Parathyroid adenoma (tissue), 2 donors: ENCODE data around the gene CLEC3B.

ENCODE experiments used
- H2AFZ ChIP-seq: fragments of 300-600 bp; sonication (generic); one replicate; pipeline ENCODE4 v1.7.0; 2017; ENCODE audit warnings: antibody characterized with exemption, mild to moderate bottlenecking
- H3K27ac ChIP-seq: fragments of 300-600 bp; sonication (generic); one replicate; pipeline ENCODE4 v1.7.0; 2017
- H3K27me3 ChIP-seq: fragments of 300-600 bp; sonication (generic); one replicate; pipeline ENCODE4 v1.7.0; 2017; ENCODE audit warnings: low read length; ENCODE audit not compliant: control insufficient read depth, insufficient read depth
- H3K36me3 ChIP-seq: fragments of 300-600 bp; sonication (generic); one replicate; pipeline ENCODE4 v1.7.0; 2017; ENCODE audit warnings: low read length; ENCODE audit not compliant: control insufficient read depth, insufficient read depth
- H3K4me1 ChIP-seq: fragments of 300-600 bp; sonication (generic); one replicate; pipeline ENCODE4 v1.7.0; 2017; ENCODE audit warnings: control low read depth
- H3K4me2 ChIP-seq: fragments of 300-600 bp; sonication (generic); one replicate; pipeline ENCODE4 v1.7.0; 2017; ENCODE audit warnings: low read length
- H3K4me3 ChIP-seq: fragments of 300-600 bp; sonication (generic); one replicate; pipeline ENCODE4 v1.7.0; 2017; ENCODE audit warnings: low read depth, low read length
- H3K79me2 ChIP-seq: fragments of 300-600 bp; sonication (generic); one replicate; pipeline ENCODE4 v1.7.0; 2017; ENCODE audit warnings: control low read depth
- H3K9ac ChIP-seq: fragments of 300-600 bp; sonication (generic); one replicate; pipeline ENCODE4 v1.7.0; 2017; ENCODE audit warnings: mild to moderate bottlenecking
- H3K9me3 ChIP-seq: fragments of 300-600 bp; sonication (generic); one replicate; pipeline ENCODE4 v1.7.0; 2017; ENCODE audit warnings: low read length; ENCODE audit not compliant: control insufficient read depth
- TF ChIP-seq, protein P1 (sequence below): fragments of 300-600 bp; sonication (generic); IDR thresholded peaks from one replicate; pipeline ENCODE4 v1.7.0; 2017; ENCODE audit warnings: antibody characterized with exemption, mild to moderate bottlenecking
- donor health status: primary hyperparathyroidism.

The CLEC3B gene

GRCh38 chr3:45024542-45025255, 1.4 kb upstream of the CLEC3B start:
- Histone ChIP-seq H3K4me3 (no peak overlapping the region), H3K9me3 (no peaks in the 10 kb centered on the region), H3K79me2 (no peaks in the 10 kb centered on the region), H3K9ac (no peak overlapping the region), H2AFZ (no peak overlapping the region), H3K4me2 (no peak overlapping the region), H3K4me1 (peaks cover 13% of the 10 kb centered on the region), H3K36me3 (no peaks in the 10 kb centered on the region), H3K27me3 (no peaks in the 10 kb centered on the region), H3K27ac (no peak overlapping the region)
- TF ChIP-seq, protein P1, sequence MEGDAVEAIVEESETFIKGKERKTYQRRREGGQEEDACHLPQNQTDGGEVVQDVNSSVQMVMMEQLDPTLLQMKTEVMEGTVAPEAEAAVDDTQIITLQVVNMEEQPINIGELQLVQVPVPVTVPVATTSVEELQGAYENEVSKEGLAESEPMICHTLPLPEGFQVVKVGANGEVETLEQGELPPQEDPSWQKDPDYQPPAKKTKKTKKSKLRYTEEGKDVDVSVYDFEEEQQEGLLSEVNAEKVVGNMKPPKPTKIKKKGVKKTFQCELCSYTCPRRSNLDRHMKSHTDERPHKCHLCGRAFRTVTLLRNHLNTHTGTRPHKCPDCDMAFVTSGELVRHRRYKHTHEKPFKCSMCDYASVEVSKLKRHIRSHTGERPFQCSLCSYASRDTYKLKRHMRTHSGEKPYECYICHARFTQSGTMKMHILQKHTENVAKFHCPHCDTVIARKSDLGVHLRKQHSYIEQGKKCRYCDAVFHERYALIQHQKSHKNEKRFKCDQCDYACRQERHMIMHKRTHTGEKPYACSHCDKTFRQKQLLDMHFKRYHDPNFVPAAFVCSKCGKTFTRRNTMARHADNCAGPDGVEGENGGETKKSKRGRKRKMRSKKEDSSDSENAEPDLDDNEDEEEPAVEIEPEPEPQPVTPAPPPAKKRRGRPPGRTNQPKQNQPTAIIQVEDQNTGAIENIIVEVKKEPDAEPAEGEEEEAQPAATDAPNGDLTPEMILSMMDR: no peak

DNA sequence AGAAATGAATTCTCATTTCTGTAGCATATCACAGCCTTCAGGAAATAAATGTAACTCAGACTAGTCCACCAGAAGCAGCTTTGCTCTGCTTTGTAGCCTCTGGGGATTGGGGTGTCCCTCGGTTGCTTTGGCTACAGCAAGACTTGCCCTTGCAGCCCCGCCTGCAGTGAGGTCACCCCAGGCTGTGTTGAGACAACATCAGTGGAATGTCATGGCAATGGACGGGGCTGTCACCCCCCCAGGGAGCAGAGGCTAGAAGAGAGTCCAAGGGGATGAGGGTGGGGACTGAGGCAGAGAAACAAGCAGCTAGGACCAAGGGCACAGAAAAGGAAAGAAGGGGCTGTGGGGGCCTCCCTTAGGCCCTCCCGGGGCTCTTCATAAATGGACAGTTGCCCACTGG, 854 bp downstream of the CLEC3B start:
- Histone ChIP-seq H3K4me3 (peak overlapping the region; percentile 29), H3K9ac (no peak overlapping the region), H3K79me2 (no peaks in the 10 kb centered on the region), H3K36me3 (no peaks in the 10 kb centered on the region), H3K27me3 (no peaks in the 10 kb centered on the region), H3K9me3 (no peaks in the 10 kb centered on the region), H2AFZ (no peak overlapping the region), H3K4me1 (peaks cover 13% of the 10 kb centered on the region), H3K4me2 (no peak overlapping the region), H3K27ac (peak overlapping the region; percentile 45)
- TF ChIP-seq, protein P1: no peak

- H3K27me3 ChIP-seq: no peaks in the 10 kb centered on the region
- H3K4me1 ChIP-seq: peaks cover 13% of the 10 kb centered on the region
- H3K4me3 ChIP-seq: peak overlapping the region; percentile 29
- H3K4me2 ChIP-seq: no peak overlapping the region
- H3K9me3 ChIP-seq: no peaks in the 10 kb centered on the region
- TF ChIP-seq, protein P1: no peak
- H3K36me3 ChIP-seq: no peaks in the 10 kb centered on the region
- H3K9ac ChIP-seq: no peak overlapping the region
- H3K27ac ChIP-seq: no peak overlapping the region
- H3K79me2 ChIP-seq: no peaks in the 10 kb centered on the region
- no peak overlapping the region for H2AFZ ChIP-seq
Observed at GRCh38 chr3:45027441-45027840, 1.3 kb downstream of the CLEC3B start.

DNA sequence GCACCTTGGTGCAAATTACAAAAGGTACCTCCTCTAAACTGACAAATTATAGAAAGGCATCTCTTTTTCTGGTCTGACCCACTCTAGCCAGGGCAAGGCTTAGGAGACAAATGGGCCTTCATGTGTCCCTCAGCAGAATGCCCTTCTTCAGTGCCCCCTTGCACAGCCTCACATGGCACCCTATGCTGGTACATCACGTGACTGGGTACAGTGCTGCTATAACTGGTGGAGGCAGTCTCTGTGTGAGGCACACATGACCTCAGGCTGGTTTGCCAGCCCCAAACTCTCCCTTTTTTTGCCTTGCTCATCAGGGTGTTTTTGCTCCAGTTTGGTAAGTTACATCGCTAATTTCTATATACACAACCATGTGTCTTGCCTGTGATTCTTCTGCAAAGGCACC, 3.1 kb downstream of the CLEC3B start:
- Histone ChIP-seq H3K4me1 (peaks cover 9% of the 10 kb centered on the region), H3K4me2 (no peak overlapping the region), H3K9ac (no peak overlapping the region), H3K27me3 (no peaks in the 10 kb centered on the region), H3K27ac (no peak overlapping the region), H3K9me3 (no peaks in the 10 kb centered on the region), H3K4me3 (no peak overlapping the region), H3K79me2 (no peaks in the 10 kb centered on the region), H3K36me3 (no peaks in the 10 kb centered on the region), H2AFZ (no peak overlapping the region)
- TF ChIP-seq, protein P1: no peak

DNA sequence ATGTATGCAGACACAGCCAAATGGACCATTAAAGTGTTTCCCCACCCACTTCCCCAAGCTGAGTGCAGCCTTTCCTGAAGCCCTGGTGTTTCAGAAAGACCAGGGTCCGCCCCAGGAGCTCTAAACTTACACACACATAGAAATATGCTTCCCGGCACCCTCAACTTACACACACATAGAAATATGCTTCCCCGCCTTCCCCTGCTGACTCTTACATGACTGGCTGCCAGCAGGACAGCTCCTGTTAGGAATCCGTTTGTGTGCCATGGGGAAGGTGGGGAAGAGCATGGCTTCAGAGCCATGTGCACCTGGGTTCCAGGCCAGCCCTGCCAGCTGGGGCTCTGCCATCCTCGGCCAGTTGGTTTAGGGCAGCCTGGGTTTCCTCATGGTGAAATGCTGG, 3.6 kb downstream of the CLEC3B start:
- Histone ChIP-seq H3K27ac (no peak overlapping the region), H2AFZ (no peak overlapping the region), H3K4me3 (no peak overlapping the region), H3K27me3 (no peaks in the 10 kb centered on the region), H3K4me1 (peaks cover 11% of the 10 kb centered on the region), H3K9ac (no peak overlapping the region), H3K36me3 (no peaks in the 10 kb centered on the region), H3K9me3 (no peaks in the 10 kb centered on the region), H3K79me2 (no peaks in the 10 kb centered on the region), H3K4me2 (no peak overlapping the region)
- TF ChIP-seq, protein P1: no peak
